Osteoblast (primary cell): ENCODE measurements around the gene SH3RF3. TPM values are rescaled to one million over a fixed set of nuclear protein-coding genes. Genes with fewer than 3 reads are reported as not detected.
A peak's percentile ranks its signal among the peaks of the same experiment; 100 is the strongest.

ENCODE experiments used
- DNase-seq: peaks from one replicate; pipeline ENCODE4 v3.0.0; 2011; ENCODE audit warnings: low spot score, mixed read lengths; ENCODE audit not compliant: insufficient read length; ENCODE audit errors: missing footprints
- H2AFZ ChIP-seq: 2 replicates; pipeline ENCODE4 v1.6.0; 2011; ENCODE audit warnings: mild to moderate bottlenecking, low read length
- H3K27ac ChIP-seq: 2 replicates; pipeline ENCODE4 v1.5.1; 2011; ENCODE audit warnings: mild to moderate bottlenecking, low read depth, low read length, moderate library complexity
- H3K27me3 ChIP-seq: 2 replicates; pipeline ENCODE4 v1.6.0; 2012; ENCODE audit warnings: mild to moderate bottlenecking, control low read depth, inconsistent platforms, low read length, moderate library complexity; ENCODE audit not compliant: insufficient read depth
- H3K36me3 ChIP-seq: 2 replicates; pipeline ENCODE4 v1.5.1; 2011; ENCODE audit warnings: mild to moderate bottlenecking, low read length, control low read depth, moderate library complexity; ENCODE audit not compliant: insufficient read depth
- H3K4me1 ChIP-seq: 2 replicates; pipeline ENCODE4 v1.5.1; 2011; ENCODE audit warnings: mild to moderate bottlenecking, low read length, control low read depth, moderate library complexity; ENCODE audit not compliant: insufficient read depth
- H3K4me2 ChIP-seq: 2 replicates; pipeline ENCODE4 v1.6.0; 2011; ENCODE audit warnings: mild to moderate bottlenecking, low read length; ENCODE audit not compliant: insufficient read depth
- H3K4me3 ChIP-seq: fragments of 200-600 bp; sonication (generic); 3 replicates; pipeline ENCODE4 v1.5.1; 2012; ENCODE audit warnings: mild to moderate bottlenecking, low read length, inconsistent platforms; ENCODE audit not compliant: insufficient read depth
- H3K79me2 ChIP-seq: 2 replicates; pipeline ENCODE4 v1.6.0; 2012; ENCODE audit warnings: mild to moderate bottlenecking, low read length, control low read depth, inconsistent platforms; ENCODE audit not compliant: insufficient read depth
- H3K9me3 ChIP-seq: 2 replicates; pipeline ENCODE4 v1.5.1; 2011; ENCODE audit warnings: low read depth, low read length, control low read depth
- H4K20me1 ChIP-seq: 2 replicates; pipeline ENCODE4 v1.6.0; 2012; ENCODE audit warnings: mild to moderate bottlenecking, low read length, control low read depth; ENCODE audit not compliant: insufficient read depth
- total RNA-seq: library from RNA; depleted of rRNA; stranded (reverse); fragments of >200 nt; gene quantifications from 2 replicates; pipeline ENCODE4 v1.2.3, GENCODE V29; 2012
- TF ChIP-seq, protein P1 (sequence below): IDR thresholded peaks from 2 replicates; pipeline ENCODE4 v1.5.1; 2011; ENCODE audit warnings: mild to moderate bottlenecking, low read depth, low read length, moderate library complexity; ENCODE audit errors: extremely low read depth

SH3RF3 gene
- total RNA-seq, 1 donor, result 14.8 TPM

DNA sequence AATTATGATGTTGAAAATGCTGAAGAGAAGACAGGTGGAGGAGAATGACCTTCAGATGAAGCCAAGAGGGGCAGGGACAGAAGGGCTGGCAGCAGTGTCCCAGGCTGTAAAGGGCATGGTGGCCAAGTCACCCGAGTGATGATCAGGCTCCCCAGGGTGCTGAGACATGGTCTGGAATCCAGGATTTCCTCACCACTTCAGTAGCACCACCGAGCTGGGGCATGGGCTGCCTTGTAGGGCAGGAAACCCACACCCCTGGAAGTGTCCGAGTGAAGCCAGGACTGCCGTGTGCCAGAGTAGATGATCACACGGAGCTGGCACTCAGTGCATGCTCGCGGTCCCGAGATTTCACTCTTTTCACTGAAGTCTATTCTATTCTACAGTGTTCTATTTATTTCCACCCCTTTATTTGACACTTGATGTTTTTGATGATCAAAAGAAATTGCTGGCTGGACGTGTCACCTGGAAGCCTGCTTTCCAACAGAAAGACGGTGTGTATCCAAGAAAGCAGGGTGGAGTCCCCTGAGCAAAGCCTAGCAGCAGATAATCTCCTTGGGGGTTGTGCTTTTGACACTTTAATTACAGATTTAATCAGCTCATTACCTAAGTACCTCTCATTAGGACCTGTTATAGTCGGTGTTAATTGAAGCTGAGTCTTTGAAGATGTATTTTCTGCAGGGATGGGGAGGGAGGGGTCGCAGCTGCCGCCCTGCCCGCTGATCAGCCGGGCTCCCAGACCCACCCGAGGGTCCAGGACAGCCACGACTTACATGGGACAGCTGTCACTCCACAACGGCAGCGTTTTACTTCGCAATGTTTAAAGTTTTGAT, 392.4 kb downstream of the SH3RF3 start:
- peak; percentile 72 for DNase-seq

DNA sequence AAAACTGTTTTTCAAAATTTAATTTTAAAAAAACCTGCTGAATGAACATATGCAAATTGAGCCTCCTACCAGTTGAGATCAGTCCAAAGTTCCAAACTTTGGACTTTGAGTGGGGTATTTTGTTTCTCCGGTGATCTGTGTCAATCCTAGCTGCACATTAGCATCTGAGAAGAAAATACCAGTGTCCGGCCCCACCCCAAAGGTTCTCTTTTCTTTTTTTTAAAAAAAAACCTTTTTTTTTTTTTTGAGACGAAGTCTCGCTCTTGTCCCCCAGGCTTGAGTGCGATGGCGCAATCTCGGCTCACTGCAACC, 393.0 kb downstream of the SH3RF3 start:
- H3K27me3 ChIP-seq, result peaks cover 8% of the 10 kb centered on the region
- no peaks in the 10 kb centered on the region for H3K9me3 ChIP-seq
- no peak overlapping the region for H3K4me2 ChIP-seq
- no peak overlapping the region for H3K4me3 ChIP-seq
- TF ChIP-seq, protein P1, sequence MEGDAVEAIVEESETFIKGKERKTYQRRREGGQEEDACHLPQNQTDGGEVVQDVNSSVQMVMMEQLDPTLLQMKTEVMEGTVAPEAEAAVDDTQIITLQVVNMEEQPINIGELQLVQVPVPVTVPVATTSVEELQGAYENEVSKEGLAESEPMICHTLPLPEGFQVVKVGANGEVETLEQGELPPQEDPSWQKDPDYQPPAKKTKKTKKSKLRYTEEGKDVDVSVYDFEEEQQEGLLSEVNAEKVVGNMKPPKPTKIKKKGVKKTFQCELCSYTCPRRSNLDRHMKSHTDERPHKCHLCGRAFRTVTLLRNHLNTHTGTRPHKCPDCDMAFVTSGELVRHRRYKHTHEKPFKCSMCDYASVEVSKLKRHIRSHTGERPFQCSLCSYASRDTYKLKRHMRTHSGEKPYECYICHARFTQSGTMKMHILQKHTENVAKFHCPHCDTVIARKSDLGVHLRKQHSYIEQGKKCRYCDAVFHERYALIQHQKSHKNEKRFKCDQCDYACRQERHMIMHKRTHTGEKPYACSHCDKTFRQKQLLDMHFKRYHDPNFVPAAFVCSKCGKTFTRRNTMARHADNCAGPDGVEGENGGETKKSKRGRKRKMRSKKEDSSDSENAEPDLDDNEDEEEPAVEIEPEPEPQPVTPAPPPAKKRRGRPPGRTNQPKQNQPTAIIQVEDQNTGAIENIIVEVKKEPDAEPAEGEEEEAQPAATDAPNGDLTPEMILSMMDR, result no peak
- H3K36me3 ChIP-seq, result no peaks in the 10 kb centered on the region
- H2AFZ ChIP-seq, result no peak overlapping the region
- no peak overlapping the region for H3K27ac ChIP-seq
- no peaks in the 10 kb centered on the region for H3K79me2 ChIP-seq
- no peaks in the 10 kb centered on the region for H4K20me1 ChIP-seq
- H3K4me1 ChIP-seq, result no peaks in the 10 kb centered on the region
- DNase-seq, result no peak

More for the DNA sequence above, 392.4 kb downstream of the SH3RF3 start:
- H4K20me1 ChIP-seq, result no peaks in the 10 kb centered on the region
- no peaks in the 10 kb centered on the region for H3K36me3 ChIP-seq
- H3K27me3 ChIP-seq, result peaks cover 4% of the 10 kb centered on the region
- H3K27ac ChIP-seq, result no peak overlapping the region
- H3K79me2 ChIP-seq, result no peaks in the 10 kb centered on the region
- TF ChIP-seq, protein P1, result no peak
- H3K4me1 ChIP-seq, result no peaks in the 10 kb centered on the region
- peak overlapping the region; percentile 39 for H3K4me2 ChIP-seq
- H3K4me3 ChIP-seq, result no peak overlapping the region
- no peak overlapping the region for H2AFZ ChIP-seq
- no peaks in the 10 kb centered on the region for H3K9me3 ChIP-seq

DNA sequence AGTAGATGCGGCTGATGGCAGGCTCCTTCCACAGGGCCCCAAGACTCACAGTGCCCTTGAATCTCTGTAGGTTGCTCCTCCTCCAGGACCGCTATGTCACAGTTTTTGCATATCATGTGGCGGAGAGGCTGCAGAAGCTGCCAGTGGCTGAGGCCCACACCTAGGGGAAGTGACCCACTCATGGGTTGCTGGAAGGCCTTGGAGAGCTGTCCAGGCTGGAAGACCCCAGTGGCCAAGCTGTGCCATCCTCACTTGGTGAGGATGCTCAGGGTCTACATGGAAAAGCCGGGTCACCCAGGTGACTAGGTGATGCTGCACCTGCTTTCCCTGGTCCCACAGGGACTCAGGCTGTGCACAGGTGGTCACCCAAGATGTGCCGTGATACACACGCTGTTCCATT, 394.1 kb downstream of the SH3RF3 start:
- Histone ChIP-seq H3K27me3 (peaks cover 8% of the 10 kb centered on the region), H3K4me3 (no peak overlapping the region), H2AFZ (no peak overlapping the region), H3K4me1 (no peaks in the 10 kb centered on the region), H3K36me3 (no peaks in the 10 kb centered on the region), H3K79me2 (no peaks in the 10 kb centered on the region), H3K9me3 (no peaks in the 10 kb centered on the region), H4K20me1 (no peaks in the 10 kb centered on the region), H3K27ac (no peak overlapping the region), H3K4me2 (no peak overlapping the region)
- peak; percentile 64 for DNase-seq
- TF ChIP-seq, protein P1, result no peak

DNA sequence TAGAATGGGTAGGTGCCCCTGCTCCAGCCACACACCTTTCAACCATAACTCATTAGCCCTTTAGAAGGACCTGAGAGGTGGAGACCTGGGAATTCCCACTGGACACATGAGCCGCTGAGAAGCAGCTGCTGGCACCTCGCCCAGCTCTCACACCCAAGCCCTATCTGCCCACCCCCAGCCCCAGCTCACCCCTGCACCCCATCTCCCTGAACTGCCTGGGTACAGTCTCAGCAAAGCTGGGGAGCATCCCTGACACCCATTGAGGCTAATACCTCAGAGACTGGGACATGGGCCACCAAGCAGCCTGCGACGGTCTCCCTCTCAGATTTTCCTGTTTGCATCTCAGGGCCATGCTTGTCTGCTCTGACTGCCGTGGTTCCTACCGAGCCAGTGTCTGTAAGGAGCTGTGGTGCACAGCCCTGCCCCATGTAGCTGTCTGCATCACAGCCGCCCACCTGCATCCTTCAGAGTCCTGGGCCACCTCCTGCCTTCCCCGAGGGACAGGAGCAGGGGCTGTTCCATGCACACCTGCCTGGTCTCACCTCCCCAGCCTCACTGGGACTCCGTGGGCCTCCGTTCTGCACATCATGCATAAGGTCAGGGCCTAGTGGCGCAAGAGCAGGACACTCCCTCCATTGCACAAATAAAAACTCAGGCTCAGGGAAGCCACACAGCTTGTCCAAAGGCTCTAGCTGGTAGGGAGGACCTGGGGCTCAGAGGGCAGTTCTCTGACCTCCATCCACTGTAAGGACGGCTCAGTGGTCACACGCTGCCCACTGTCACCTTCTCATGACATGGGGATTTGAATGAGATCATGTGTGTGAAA, 394.7 kb downstream of the SH3RF3 start:
- H3K9me3 ChIP-seq, result no peaks in the 10 kb centered on the region
- no peaks in the 10 kb centered on the region for H3K79me2 ChIP-seq
- H3K27me3 ChIP-seq, result peaks cover 8% of the 10 kb centered on the region
- H3K4me1 ChIP-seq, result no peaks in the 10 kb centered on the region
- DNase-seq, result peak; percentile 64
- H4K20me1 ChIP-seq, result no peaks in the 10 kb centered on the region
- no peak overlapping the region for H3K4me2 ChIP-seq
- H2AFZ ChIP-seq, result no peak overlapping the region
- TF ChIP-seq, protein P1, result no peak
- no peak overlapping the region for H3K4me3 ChIP-seq
- no peak overlapping the region for H3K27ac ChIP-seq
- H3K36me3 ChIP-seq, result no peaks in the 10 kb centered on the region
